Thymus (tissue), 11 donors: Measurements from ENCODE around the gene C1orf53. TPM values are rescaled to one million over a fixed set of nuclear protein-coding genes. Genes with fewer than 3 reads are reported as not detected.

Source experiments
- DNase-seq, 9 donors: peaks; one replicate each; pipeline ENCODE4 v3.0.0-alpha.2; 2013; ENCODE audit warnings: low spot score in 9 of 9, low read depth in 6 of 9, missing footprints in 1 of 9
- H3K27ac ChIP-seq, 2 donors: one replicate each; pipeline ENCODE4 v1.5.1; 2013; ENCODE audit warnings: control low read depth in 1 of 2, low read depth in 1 of 2, low read length in 1 of 2, mild to moderate bottlenecking in 1 of 2, moderate library complexity in 1 of 2
- H3K27me3 ChIP-seq, 2 donors: one replicate each; pipeline ENCODE4 v1.5.1; 2013; ENCODE audit warnings: low read length in 1 of 2; ENCODE audit not compliant: control insufficient read depth in 2 of 2, insufficient read depth in 1 of 2
- H3K36me3 ChIP-seq, 2 donors: one replicate each; pipeline ENCODE4 v1.5.1; 2013; ENCODE audit warnings: low read length in 1 of 2, mild to moderate bottlenecking in 1 of 2, moderate library complexity in 1 of 2; ENCODE audit not compliant: control insufficient read depth in 2 of 2, insufficient read depth in 2 of 2
- H3K4me1 ChIP-seq, 2 donors: one replicate each; pipeline ENCODE4 v1.5.1; 2013; ENCODE audit warnings: low read length in 2 of 2; ENCODE audit not compliant: control insufficient read depth in 2 of 2, insufficient read depth in 2 of 2
- H3K4me3 ChIP-seq, 2 donors: one replicate each; pipeline ENCODE4 v1.5.1; 2013; ENCODE audit warnings: low read length in 2 of 2, control low read depth in 1 of 2, mild to moderate bottlenecking in 1 of 2
- H3K9me3 ChIP-seq, 2 donors: one replicate each; pipeline ENCODE4 v1.5.1; 2013; ENCODE audit warnings: low read length in 1 of 2, mild to moderate bottlenecking in 1 of 2; ENCODE audit not compliant: control insufficient read depth in 2 of 2, insufficient read depth in 1 of 2
- WGBS: extraction: QIAGEN DNeasy Blood & Tissue Kit; methylation state at CpG from one replicate; pipeline ENCODE4 v1.1.7; 2013; 5-methylcytosine and 5-hydroxymethylcytosine counted together
- polyA plus RNA-seq: library from polyadenylated mRNA; stranded (reverse); fragments of 200-250 nt; gene quantifications from one replicate; pipeline ENCODE4 v1.2.3, GENCODE V29; 2013
- total RNA-seq: library from RNA; stranded (reverse); fragments of 120-200 nt; gene quantifications from one replicate; pipeline ENCODE4 v1.2.4, GENCODE V29; 2013
- donor health status: healthy.

Gene C1orf53
- total and polyA plus RNA-seq, 2 donors, result 1.1 to 1.3 TPM

DNA sequence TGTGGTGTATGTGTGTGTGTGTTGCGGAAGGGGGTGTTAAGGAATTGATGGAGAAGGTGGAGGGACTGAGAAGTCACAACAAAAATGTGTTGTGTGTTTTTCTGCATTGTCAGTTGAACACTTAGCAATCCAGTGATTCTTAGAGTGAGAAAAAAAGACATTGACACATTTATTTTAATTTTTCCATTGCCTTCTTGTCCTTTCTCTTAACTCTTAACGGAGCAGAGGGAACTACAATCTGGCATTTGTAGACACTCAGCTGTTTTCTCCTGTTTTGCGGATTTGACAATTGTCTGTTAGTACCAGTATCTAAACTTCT is 725 bp downstream of the C1orf53 start:
- Histone ChIP-seq H3K27me3 (peaks cover 33 to 56% of the 10 kb centered on the region in 2 donors), H3K4me3 (peak overlapping the region; percentile 67 to 88), H3K36me3 (no peaks in the 10 kb centered on the region)

DNA sequence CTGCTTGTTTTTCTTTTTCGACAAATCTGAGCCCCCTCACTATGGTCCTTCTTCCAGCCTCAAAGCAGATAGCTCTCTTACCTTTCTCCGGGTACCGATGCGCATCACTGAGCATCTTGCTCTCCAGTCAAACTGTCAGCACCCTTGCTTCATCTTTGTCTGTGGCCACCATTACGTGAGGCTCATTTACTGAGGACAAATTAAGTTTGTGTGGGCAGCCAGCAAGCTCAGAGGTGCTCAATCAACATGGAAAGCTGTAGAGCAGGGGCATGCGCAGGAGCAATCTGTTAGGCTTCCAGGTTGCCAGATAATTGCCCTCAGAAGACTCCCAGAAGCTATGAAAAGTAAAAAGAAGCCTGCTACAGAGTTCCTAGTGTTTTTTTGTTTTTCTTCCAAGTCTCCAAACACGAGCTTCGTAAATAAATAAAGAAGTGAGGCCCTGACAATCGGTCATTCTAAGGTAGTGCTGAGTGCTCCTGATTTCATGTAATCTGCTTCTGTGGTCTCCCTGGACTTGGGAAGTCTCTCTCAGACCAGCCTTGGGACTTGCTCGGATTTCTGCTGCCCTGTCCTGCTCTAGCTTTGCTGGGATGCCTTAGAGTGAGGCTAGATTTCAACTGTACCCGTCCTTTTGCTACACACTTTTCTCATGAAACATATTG is 1.8 kb downstream of the C1orf53 start:
- WGBS, result 25% methylated on average over 11 of the region's 11 CpGs
- Histone ChIP-seq H3K9me3 (no peaks in the 10 kb centered on the region), H3K27me3 (peaks cover 44 to 67% of the 10 kb centered on the region in 2 donors), H3K4me3 (no peak overlapping the region), H3K27ac (no peak overlapping the region), H3K36me3 (no peaks in the 10 kb centered on the region), H3K4me1 (peaks cover 7 to 18% of the 10 kb centered on the region in 2 donors)
- DNase-seq, result peak in 1 of 9 donors; percentile 19

More for the DNA sequence above, 725 bp downstream of the C1orf53 start:
- Histone ChIP-seq H3K27ac (no peak overlapping the region), H3K4me1 (peaks cover 4 to 11% of the 10 kb centered on the region in 2 donors), H3K9me3 (no peaks in the 10 kb centered on the region)
- WGBS, result 15% methylated on average over 3 of the region's 3 CpGs
- no peak for DNase-seq

DNA sequence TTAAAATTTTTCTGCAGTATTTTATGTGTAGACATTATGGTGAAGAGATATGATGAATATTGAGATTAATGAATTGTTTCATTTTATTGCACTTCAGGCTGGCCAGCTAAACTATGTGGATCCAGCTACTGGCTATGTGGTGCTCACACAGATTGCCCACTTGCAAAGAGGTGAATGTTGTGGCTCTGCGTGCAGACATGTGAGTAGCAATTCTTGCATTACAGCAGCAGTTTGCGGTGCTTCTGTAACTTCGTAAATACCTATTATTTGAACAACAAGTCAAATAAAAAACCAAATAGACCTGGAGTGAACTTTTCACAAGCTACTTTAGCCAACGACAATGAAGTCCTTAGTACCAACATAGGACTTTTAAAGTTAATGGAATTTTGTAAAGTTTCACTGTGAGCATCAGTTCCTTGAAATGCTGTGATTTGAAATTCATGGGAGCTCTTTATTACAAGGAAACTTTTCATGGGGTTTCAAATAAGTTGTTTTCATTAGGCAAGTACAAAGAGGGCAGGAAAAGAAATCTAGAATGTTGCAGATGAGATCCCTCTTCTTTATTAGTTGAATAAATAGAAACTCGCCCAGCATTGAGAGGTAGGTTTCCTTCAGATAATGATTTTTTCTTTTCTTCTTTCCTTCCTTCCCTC is 3.4 kb downstream of the C1orf53 start:
- Histone ChIP-seq H3K4me3 (no peak overlapping the region), H3K4me1 (peaks cover 7 to 28% of the 10 kb centered on the region in 2 donors), H3K9me3 (no peaks in the 10 kb centered on the region), H3K36me3 (no peaks in the 10 kb centered on the region), H3K27me3 (peaks cover 57 to 83% of the 10 kb centered on the region in 2 donors), H3K27ac (no peak overlapping the region)
- DNase-seq, result peak in 1 of 9 donors; percentile 13
- WGBS, result 23% methylated on average over 5 of the region's 5 CpGs

DNA sequence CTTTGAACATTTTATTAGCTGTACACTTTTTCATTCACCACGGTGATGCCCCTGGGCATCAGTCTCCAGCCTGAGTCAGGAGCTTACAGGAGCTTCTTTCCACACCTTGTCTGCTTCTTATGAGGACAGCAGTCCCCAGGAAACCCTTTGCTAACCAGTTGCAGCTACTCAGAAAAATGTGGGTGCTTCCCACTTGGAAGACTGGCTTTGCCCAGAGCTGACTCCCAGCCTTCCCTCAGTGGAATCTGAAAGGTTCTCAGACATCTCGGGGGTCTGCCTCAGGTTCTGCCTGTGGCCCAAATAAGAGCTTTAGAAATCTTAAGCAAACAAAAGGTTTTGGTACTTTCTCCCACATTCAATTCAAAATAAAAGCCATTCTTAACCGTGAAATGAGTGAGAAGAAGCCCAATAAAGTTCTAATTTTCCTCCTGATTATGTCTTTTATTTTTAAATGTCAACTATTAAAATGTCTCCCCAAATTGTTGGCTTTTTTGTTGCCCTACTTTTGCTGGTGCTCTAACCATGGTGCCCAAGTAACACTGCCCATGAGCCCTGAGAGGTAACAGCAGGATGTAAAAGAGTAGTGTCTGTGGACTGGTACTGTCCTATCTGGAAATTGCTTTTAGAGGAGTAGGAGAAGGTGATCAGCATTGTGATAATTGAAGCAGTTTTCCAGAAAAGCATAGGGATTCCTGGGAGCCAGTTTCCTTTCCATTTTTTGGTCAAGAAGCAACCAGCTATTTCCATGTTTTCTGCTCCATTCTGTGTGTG is 5.6 kb downstream of the C1orf53 start:
- Histone ChIP-seq H3K27ac (no peak overlapping the region), H3K9me3 (peaks cover 0 to 13% of the 10 kb centered on the region in 2 donors), H3K4me1 (peaks cover 3 to 42% of the 10 kb centered on the region in 2 donors), H3K27me3 (peaks cover 73 to 100% of the 10 kb centered on the region in 2 donors), H3K4me3 (no peak overlapping the region), H3K36me3 (no peaks in the 10 kb centered on the region)
- DNase-seq, result no peak
- 18% methylated on average over 3 of the region's 3 CpGs for WGBS

DNA sequence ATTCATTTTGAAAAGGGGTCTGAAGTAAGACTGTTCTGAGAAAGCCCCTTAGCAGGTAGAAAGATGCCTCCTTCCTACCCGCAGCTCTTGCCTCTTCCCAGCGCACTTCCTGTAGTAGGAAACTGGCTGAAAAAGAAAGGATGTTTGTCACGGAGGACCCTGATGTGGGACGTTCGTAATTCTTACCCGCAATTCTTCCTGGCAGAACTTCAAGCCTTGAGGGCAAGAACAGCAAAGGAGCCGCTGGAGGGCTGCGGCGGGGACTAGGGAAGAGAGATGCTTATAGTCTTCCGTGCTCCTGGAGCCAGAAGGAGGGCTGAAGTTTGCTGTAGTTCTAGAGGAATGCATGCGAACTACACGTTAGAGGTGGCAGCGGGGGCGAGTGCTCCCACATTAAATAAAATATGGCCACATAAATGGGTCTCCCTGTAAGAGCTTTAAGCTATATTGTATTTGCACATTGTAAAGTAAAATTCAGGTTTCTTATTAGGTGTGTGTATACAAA is 6.3 kb downstream of the C1orf53 start:
- peaks cover 3 to 46% of the 10 kb centered on the region in 2 donors for H3K4me1 ChIP-seq

DNA sequence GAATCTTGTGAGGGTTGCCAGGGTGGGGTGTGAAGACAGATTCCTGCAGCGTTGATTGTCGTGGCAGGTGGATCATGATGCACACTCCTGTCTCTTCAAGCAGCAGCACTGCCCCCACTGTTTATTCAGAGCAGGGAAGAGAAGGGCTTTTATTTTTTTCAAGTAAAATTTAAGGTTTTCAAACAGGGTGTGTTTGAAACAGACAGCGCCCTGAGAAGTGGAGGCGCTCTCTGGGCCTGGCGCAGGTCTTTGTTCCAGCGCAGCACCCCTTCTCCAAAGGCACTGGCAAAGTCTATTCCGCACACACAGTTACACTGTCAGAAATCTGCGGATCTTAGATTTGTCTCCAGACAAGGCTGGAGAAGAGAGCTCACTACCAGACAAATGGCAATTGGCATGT is 7.0 kb downstream of the C1orf53 start:
- Histone ChIP-seq H3K27me3 (peaks cover 73 to 100% of the 10 kb centered on the region in 2 donors), H3K27ac (no peak overlapping the region), H3K4me3 (no peak overlapping the region), H3K9me3 (peaks cover 0 to 13% of the 10 kb centered on the region in 2 donors), H3K36me3 (no peaks in the 10 kb centered on the region), H3K4me1 (peaks cover 3 to 49% of the 10 kb centered on the region in 2 donors)
- 18% methylated on average over 8 of the region's 8 CpGs for WGBS
- DNase-seq, result no peak

More for the DNA sequence above, 6.3 kb downstream of the C1orf53 start:
- no peak overlapping the region for H3K27ac ChIP-seq
- DNase-seq, result peak in 1 of 9 donors; percentile 33
- H3K4me3 ChIP-seq, result no peak overlapping the region
- WGBS, result 3% methylated on average over 14 of the region's 14 CpGs
- peaks cover 0 to 13% of the 10 kb centered on the region in 2 donors for H3K9me3 ChIP-seq
- no peaks in the 10 kb centered on the region for H3K36me3 ChIP-seq
- H3K27me3 ChIP-seq, result peaks cover 73 to 100% of the 10 kb centered on the region in 2 donors

DNA sequence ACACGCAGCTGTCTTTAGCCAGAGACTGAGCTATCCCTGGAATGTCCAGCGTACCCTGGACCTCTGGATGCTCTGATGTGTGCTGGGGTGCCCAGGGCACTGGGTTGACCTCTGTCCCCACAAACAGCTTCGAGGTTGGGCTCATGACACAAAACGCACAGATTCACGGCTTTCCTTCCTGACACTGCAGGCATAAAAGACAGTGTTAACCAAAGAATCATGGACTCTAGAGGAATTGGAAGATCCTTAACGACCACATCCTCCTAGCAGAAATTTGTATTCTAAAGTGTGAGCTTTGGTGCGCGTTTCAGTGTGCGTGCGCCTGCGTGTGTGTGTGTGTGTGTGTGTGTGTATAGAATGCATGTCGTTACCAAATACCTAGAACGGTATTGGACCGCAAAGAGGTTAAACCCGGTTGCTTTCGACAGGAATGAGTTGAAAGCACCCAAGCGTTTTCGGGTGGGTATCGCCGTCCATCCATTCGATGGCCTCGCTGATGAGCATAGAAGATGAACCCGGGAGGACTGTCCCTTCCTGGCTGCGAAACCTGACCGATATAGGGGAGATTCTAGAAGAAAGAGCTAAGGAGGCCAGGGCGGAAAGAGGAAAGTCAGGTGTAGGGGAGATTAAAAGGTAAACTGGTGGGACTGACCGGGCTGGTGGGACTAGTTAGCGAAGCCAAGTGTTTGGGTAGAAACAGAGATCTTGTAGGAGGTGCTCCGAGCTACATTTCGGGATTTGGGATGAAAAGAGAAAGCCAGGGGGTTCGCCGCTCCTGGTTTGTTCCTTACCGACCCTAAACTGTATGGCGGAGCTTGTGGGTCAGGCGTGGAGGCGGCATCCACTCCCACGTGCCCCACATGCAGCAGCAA is 7.9 kb downstream of the C1orf53 start:
- 10% methylated on average over 37 of the region's 37 CpGs for WGBS
- Histone ChIP-seq H3K4me1 (peaks cover 3 to 51% of the 10 kb centered on the region in 2 donors), H3K27me3 (peaks cover 82 to 100% of the 10 kb centered on the region in 2 donors), H3K36me3 (no peaks in the 10 kb centered on the region), H3K27ac (no peak overlapping the region), H3K9me3 (peaks cover 0 to 13% of the 10 kb centered on the region in 2 donors), H3K4me3 (no peak overlapping the region)
- no peak for DNase-seq

DNA sequence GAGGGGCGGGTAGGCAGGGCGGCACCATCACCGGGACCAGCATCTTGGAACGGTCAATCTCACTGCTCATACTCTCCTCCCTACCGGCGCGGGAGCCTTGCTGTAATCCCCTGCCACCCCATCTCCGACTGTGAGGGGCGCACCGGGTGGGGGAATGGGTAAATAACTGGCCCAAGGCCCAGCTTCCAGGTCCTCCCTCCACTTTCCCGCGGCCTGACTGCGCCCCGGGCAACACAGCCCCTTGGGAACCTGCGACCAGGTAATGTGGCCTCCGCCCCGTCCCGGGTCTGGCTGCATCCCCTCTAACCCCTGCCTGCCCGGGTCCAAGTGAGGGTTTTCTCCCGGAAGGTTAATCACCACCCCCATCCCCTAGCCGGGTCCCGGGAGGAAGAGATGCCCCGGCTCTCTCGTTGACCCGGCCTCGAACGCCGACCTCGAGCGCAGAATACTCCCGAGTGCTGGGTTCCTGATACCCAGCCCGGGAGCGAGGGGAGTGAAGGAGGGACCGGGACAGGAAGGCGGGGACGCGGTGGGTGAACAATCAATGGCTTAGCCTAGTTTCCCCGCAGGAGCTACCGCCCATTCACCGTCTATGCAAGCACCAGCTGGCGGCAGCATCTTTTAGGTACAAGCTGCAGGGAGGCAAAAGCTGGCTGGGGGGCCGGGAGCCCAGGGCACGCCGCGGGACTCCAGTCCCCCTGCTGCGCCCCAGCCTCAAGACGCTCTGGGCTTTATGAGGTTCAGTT is 8.9 kb downstream of the C1orf53 start:
- Histone ChIP-seq H3K27ac (no peak overlapping the region), H3K9me3 (peaks cover 0 to 13% of the 10 kb centered on the region in 2 donors), H3K4me3 (no peak overlapping the region), H3K27me3 (peaks cover 81 to 100% of the 10 kb centered on the region in 2 donors), H3K4me1 (peaks cover 3 to 60% of the 10 kb centered on the region in 2 donors), H3K36me3 (no peaks in the 10 kb centered on the region)
- no peak for DNase-seq
- WGBS, result 4% methylated on average over 47 of the region's 47 CpGs
